ENCODE measurements around the gene SLC6A12.

- no peak for TF ChIP-seq CTCF (IDR thresholded peaks at IDR 0.05 in 4 of 5, conservative IDR thresholded peaks at IDR 0.05 in 1 of 5)
- TF ChIP-seq POLR2A (IDR thresholded peaks at IDR 0.05): no peak
Measured at GRCh38 chr12:147242-147641, 66.7 kb downstream of the SLC6A12 start.

All from gastrocnemius medialis (tissue), 4 donors.